Measurements from ENCODE around the gene RNF141.

Gene RNF141

GRCh38 chr11:10473371-10473770 is 67.6 kb downstream of the RNF141 start:
- TF ChIP-seq CTCF (IDR thresholded peaks at IDR 0.05; ENCODE audit: low read length, missing control alignments): no peak
- H3K4me3 ChIP-seq (replicated peaks; ENCODE audit: low read depth, low read length): no peak overlapping the region
- DNase-seq (ENCODE audit: low read depth): no peak

GRCh38 chr11:10462746-10463300 is 78.2 kb downstream of the RNF141 start:
- TF ChIP-seq CTCF (IDR thresholded peaks at IDR 0.05; ENCODE audit: low read length, missing control alignments): no peak
- DNase-seq (ENCODE audit: low read depth): no peak
- no peak overlapping the region for H3K4me3 ChIP-seq (replicated peaks; ENCODE audit: low read depth, low read length)
